SU-DHL-6 (cell line): ENCODE measurements around the gene SPAG9.

Source experiments
- H2AFZ ChIP-seq: fragments of 200-600 bp; sonication (generic); 2 replicates; pipeline ENCODE4 v1.6.1; 2014; ENCODE audit warnings: low read depth, mild to moderate bottlenecking, moderate library complexity, mixed read lengths, antibody characterized with exemption, low read length; ENCODE audit not compliant: severe bottlenecking
- H3F3A ChIP-seq: fragments of 200-600 bp; shearing (Covaris generic); 2 replicates; pipeline ENCODE4 v1.6.0; 2016; ENCODE audit warnings: antibody characterized with exemption, mild to moderate bottlenecking; ENCODE audit not compliant: insufficient read depth
- H3K27ac ChIP-seq: fragments of 200-600 bp; sonication (generic); 2 replicates; pipeline ENCODE4 v1.5.1; 2016; ENCODE audit warnings: low read depth, mild to moderate bottlenecking, low read length, moderate library complexity, mixed read lengths
- H3K27me3 ChIP-seq: fragments of 200-600 bp; sonication (generic), shearing (Covaris generic); 2 replicates; pipeline ENCODE4 v1.6.0; 2014; ENCODE audit warnings: mild to moderate bottlenecking, low read length
- H3K36me3 ChIP-seq: fragments of 200-600 bp; sonication (generic); 2 replicates; pipeline ENCODE4 v1.6.1; 2014; ENCODE audit warnings: mild to moderate bottlenecking, low read length, mixed read lengths
- H3K4me2 ChIP-seq: fragments of 300-600, 200-600 bp; shearing (Covaris generic), sonication (generic); 2 replicates; pipeline ENCODE4 v1.6.0; 2014; ENCODE audit warnings: low read length, low read depth, mild to moderate bottlenecking; ENCODE audit not compliant: poor library complexity, severe bottlenecking
- H3K4me3 ChIP-seq: fragments of 200-600 bp; sonication (generic); 2 replicates; pipeline ENCODE4 v1.5.1; 2014; ENCODE audit warnings: antibody characterized with exemption, low read length, mild to moderate bottlenecking, mixed read lengths; ENCODE audit not compliant: insufficient read depth, poor library complexity, severe bottlenecking
- H3K79me2 ChIP-seq: fragments of 200-600 bp; sonication (generic); 2 replicates; pipeline ENCODE4 v1.6.1; 2014; ENCODE audit warnings: mild to moderate bottlenecking, low read length, moderate library complexity; ENCODE audit not compliant: insufficient read depth
- H3K9ac ChIP-seq: fragments of 200-600 bp; sonication (generic); 2 replicates; pipeline ENCODE4 v1.7.0; 2014; ENCODE audit warnings: mild to moderate bottlenecking, low read length
- H3K9me2 ChIP-seq: fragments of 200-600 bp; sonication (generic); replicated peaks from 2 replicates; pipeline ENCODE4 v1.6.1; 2014; ENCODE audit warnings: low read length; ENCODE audit not compliant: insufficient read depth
- H3K9me3 ChIP-seq: fragments of 200-600 bp; sonication (generic); 2 replicates; pipeline ENCODE4 v1.6.1; 2014; ENCODE audit warnings: low read length, mixed read lengths; ENCODE audit not compliant: insufficient read depth
- H4K20me1 ChIP-seq: fragments of 200-600 bp; sonication (generic); 2 replicates; pipeline ENCODE4 v1.6.1; 2014; ENCODE audit warnings: low read depth, mild to moderate bottlenecking, antibody characterized with exemption, low read length, moderate library complexity, mixed read lengths
- CTCF ChIP-seq: fragments of 200-600 bp; sonication (generic); IDR thresholded peaks from one replicate; pipeline ENCODE4 v1.5.1; 2017; ENCODE audit warnings: antibody characterized with exemption, mild to moderate bottlenecking, low read length, moderate library complexity; ENCODE audit not compliant: insufficient read depth, poor library complexity, severe bottlenecking
- EZH2phosphoT487 ChIP-seq: fragments of 200-600 bp; sonication (generic), shearing (Covaris generic); conservative IDR thresholded peaks from 2 replicates; pipeline ENCODE4 v1.6.1; 2018; ENCODE audit warnings: mild to moderate bottlenecking, antibody characterized with exemption, low read length, moderate library complexity, mixed read lengths

SPAG9 gene

GRCh38 chr17:50993544-50993943, 127.1 kb downstream of the SPAG9 start:
- TF ChIP-seq EZH2phosphoT487 = no peak

GRCh38 chr17:50989149-50989548, 131.5 kb downstream of the SPAG9 start:
- Histone ChIP-seq H3K27me3 (no peaks in the 10 kb centered on the region), H2AFZ (no peak overlapping the region), H4K20me1 (no peaks in the 10 kb centered on the region), H3K9me2 (no peaks in the 10 kb centered on the region), H3K36me3 (peaks cover 19% of the 10 kb centered on the region; the same call in 1 of the 2 replicates), H3K9me3 (no peaks in the 10 kb centered on the region), H3K4me2 (no peak overlapping the region), H3K4me3 (no peak overlapping the region), H3F3A (no peaks in the 10 kb centered on the region), H3K27ac (no peak overlapping the region), H3K79me2 (no peaks in the 10 kb centered on the region), H3K9ac (no peak overlapping the region)
- no peak for TF ChIP-seq CTCF
- no peak for TF ChIP-seq EZH2phosphoT487

More at GRCh38 chr17:50993544-50993943, 127.1 kb downstream of the SPAG9 start:
- H3K4me2 ChIP-seq = no peak overlapping the region
- H3K36me3 ChIP-seq = peaks cover 18% of the 10 kb centered on the region; the same call in 1 of the 2 replicates
- no peaks in the 10 kb centered on the region for H4K20me1 ChIP-seq
- no peak overlapping the region for H3K9ac ChIP-seq
- H3K4me3 ChIP-seq = no peak overlapping the region
- no peaks in the 10 kb centered on the region for H3K27me3 ChIP-seq
- H3F3A ChIP-seq = no peaks in the 10 kb centered on the region
- H3K27ac ChIP-seq = no peak overlapping the region
- no peaks in the 10 kb centered on the region for H3K79me2 ChIP-seq
- H2AFZ ChIP-seq = no peak overlapping the region
- H3K9me3 ChIP-seq = no peaks in the 10 kb centered on the region
- H3K9me2 ChIP-seq = no peaks in the 10 kb centered on the region

- Histone ChIP-seq H3K9ac (no peak overlapping the region), H3K4me2 (no peak overlapping the region), H3K27me3 (no peaks in the 10 kb centered on the region), H3K79me2 (no peaks in the 10 kb centered on the region), H3K27ac (no peak overlapping the region), H3F3A (no peaks in the 10 kb centered on the region), H3K4me3 (no peak overlapping the region), H2AFZ (no peak overlapping the region), H4K20me1 (no peaks in the 10 kb centered on the region), H3K9me3 (no peaks in the 10 kb centered on the region), H3K36me3 (peaks cover 13% of the 10 kb centered on the region; the same call in 1 of the 2 replicates), H3K9me2 (no peaks in the 10 kb centered on the region)
- no peak for TF ChIP-seq CTCF
- no peak for TF ChIP-seq EZH2phosphoT487
These were observed 132.2 kb downstream of the SPAG9 start for GRCh38 chr17:50988427-50988826.

GRCh38 chr17:50986989-50987660, 133.5 kb downstream of the SPAG9 start:
- no peak overlapping the region for H3K9ac ChIP-seq
- no peak overlapping the region for H3K4me3 ChIP-seq
- no peaks in the 10 kb centered on the region for H4K20me1 ChIP-seq
- no peaks in the 10 kb centered on the region for H3K79me2 ChIP-seq
- H3K9me3 ChIP-seq = no peaks in the 10 kb centered on the region
- H2AFZ ChIP-seq = no peak overlapping the region
- no peak overlapping the region for H3K27ac ChIP-seq
- H3K27me3 ChIP-seq = no peaks in the 10 kb centered on the region
- H3F3A ChIP-seq = no peaks in the 10 kb centered on the region
- no peaks in the 10 kb centered on the region for H3K9me2 ChIP-seq
- H3K36me3 ChIP-seq = peaks cover 12% of the 10 kb centered on the region; the same call in 1 of the 2 replicates
- no peak overlapping the region for H3K4me2 ChIP-seq
- no peak for TF ChIP-seq EZH2phosphoT487
- no peak for TF ChIP-seq CTCF
